HG03064 (cell line): ENCODE results near the gene ORC5.

ENCODE experiments used
- ATAC-seq: cut with Tn5 transposase; IDR thresholded peaks from one replicate; pipeline ENCODE4 v1.9.1; 2021; ENCODE audit warnings: low read depth; ENCODE audit not compliant: unreplicated experiment

The ORC5 gene

GRCh38 chr7:104133238-104133637 lies 74.6 kb downstream of the ORC5 start:
- ATAC-seq = no peak

GRCh38 chr7:104130726-104131125 lies 77.1 kb downstream of the ORC5 start:
- ATAC-seq = no peak

- ATAC-seq = no peak
Measured at GRCh38 chr7:104127204-104127603, 80.6 kb downstream of the ORC5 start.

DNA sequence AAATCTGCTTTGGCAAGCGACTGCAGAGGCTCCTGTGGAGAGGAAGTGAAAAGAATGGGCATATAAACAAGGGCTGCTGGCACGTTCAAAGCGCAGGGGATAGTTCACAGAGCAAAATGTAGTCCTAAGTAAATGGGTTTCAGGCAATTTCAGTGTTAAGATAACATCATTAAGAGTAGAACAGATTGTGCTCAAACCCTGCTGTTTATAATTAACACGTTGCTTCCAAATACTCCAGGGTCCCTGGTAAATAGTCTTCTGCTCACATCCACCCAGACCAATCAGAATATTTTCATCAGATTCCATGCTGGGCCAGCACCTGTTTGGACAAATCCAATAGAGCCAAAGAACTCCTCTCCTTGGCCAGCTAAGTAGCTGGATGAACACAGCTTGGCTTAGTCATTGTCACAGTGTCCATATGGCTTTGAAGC lies 81.4 kb downstream of the ORC5 start:
- no peak for ATAC-seq

- no peak for ATAC-seq
Measured at GRCh38 chr7:104124893-104125477, 82.8 kb downstream of the ORC5 start.

- no peak for ATAC-seq
Measured at GRCh38 chr7:104124469-104124868, 83.3 kb downstream of the ORC5 start.

DNA sequence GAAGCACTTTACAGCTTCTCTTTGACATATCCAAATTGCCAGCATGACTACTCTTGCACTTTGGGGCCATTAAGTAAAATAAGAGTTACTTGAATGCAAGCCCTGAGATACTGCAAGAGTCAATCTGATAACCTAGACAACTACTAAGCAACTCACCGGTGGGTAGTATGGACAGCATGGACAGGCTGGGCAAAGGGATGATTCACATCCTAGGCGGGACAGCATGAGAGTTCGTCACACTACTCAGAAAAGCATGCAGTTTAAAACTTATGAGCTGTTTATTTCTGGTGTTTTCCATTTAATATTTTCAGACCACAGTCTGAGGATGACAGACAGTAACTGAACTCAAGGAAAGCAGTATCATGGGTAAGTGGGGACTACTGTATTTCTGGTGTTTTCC lies 84.0 kb downstream of the ORC5 start:
- ATAC-seq = no peak

- ATAC-seq = no peak
Measured at GRCh38 chr7:104113788-104114187, 94.0 kb downstream of the ORC5 start.

DNA sequence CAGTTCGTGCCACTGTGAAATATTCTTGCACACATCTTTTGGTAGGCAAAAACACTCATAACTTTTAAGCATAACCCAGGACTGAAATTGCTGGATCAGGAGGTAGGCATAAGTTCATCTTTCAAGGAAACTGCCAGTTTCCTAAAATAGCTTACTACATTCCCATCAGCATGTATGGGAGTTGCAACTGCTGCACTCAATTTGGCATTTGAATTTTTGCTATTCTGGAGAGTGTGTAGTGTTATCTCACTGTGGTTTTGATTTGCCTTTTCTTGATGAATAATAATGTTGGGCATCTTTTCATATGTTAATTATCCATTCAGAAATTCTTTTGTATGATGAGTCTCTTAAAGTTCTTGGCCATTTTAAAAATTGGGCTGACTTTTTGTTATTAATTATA lies 95.2 kb downstream of the ORC5 start:
- ATAC-seq = no peak

DNA sequence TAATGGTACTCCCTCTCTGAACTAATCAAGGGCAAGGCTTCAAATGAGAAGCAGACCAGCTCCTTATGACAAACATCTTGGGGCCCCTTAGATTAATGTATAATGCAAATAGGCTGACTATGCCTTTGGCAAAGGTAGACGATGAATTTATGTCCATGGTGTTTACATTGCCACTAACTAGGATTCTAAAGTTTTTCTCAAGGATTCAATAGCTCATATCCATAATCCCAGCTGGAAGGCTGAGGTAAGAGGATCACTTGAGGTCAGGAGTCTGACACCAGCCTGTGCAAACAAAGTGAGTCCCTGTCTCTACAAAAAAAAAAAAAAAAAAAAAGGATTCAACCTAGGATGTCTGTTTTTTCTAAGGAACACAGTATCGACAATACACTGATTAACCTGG lies 96.5 kb downstream of the ORC5 start:
- no peak for ATAC-seq

- ATAC-seq = no peak
Measured at GRCh38 chr7:104106108-104106905, 101.5 kb downstream of the ORC5 start.

DNA sequence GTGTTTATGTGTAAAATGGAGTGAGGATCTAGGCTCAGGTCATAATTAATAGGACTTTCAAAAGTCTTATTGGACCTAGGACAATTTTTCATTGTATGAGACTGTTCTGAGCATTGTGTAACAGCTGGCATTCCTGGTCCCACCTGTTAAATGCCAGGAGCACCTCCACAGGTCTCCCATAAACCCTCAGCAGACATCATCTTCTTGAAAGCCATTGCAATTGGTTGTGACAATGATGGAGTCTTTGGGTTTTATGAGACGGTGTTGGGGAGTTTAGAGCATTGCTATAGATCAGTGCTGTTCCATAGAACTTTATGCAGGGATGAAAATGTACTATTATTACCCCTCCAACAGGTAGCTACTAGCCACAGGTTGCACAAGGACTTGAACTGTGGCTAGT lies 108.9 kb downstream of the ORC5 start:
- ATAC-seq = no peak

- ATAC-seq = no peak
Measured at GRCh38 chr7:104096683-104097082, 111.1 kb downstream of the ORC5 start.

GRCh38 chr7:104093127-104093526 lies 114.7 kb downstream of the ORC5 start:
- ATAC-seq = no peak

DNA sequence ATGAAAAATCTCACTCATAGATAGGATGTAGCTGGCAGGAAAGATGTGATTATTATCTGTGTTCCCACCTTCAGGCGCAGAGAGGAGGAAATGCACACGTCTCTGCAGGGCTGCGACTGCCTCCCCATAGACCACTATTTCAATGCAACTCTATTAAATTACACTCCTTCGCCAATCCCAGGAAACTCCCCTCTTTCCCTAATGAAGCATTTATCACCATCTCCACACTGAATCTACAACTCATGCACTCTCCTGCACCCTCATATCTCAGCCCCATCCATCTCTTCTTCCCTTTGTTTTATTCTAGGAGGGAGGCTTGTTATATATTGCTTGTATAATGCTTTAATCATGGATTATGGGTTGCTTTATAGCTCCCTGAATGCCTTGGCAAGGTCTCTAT lies 116.6 kb downstream of the ORC5 start:
- no peak for ATAC-seq

- no peak for ATAC-seq
Measured at GRCh38 chr7:104089612-104090011, 118.2 kb downstream of the ORC5 start.

GRCh38 chr7:104089061-104089460 lies 118.8 kb downstream of the ORC5 start:
- no peak for ATAC-seq
